ENCODE measurements around the gene NUAK2. TPM values are rescaled to one million over a fixed set of nuclear protein-coding genes. Genes with fewer than 3 reads are reported as not detected.

The NUAK2 gene
- total RNA-seq, 6 experiments from 2014 or later = 0.88 to 5.1 (median 2.1) TPM

GRCh38 chr1:205294934-205295333 lies 26.6 kb downstream of the NUAK2 start:
- no peak for TF ChIP-seq CTCF (IDR thresholded peaks at IDR 0.05)
- TF ChIP-seq POLR2A (IDR thresholded peaks at IDR 0.05) = no peak
- 56% methylated on average over 1 of the region's 5 CpGs for WGBS (ENCODE audit: insufficient coverage, low coverage, low lambda C conversion rate, missing lambda C conversion rate)
- no peaks in the 10 kb centered on the region for H3K27me3 ChIP-seq
- H3K4me3 ChIP-seq = no peak overlapping the region
- H3K9me3 ChIP-seq = no peaks in the 10 kb centered on the region
- DNase-seq (no peak), ATAC-seq (no peak)
- peaks cover 0 to 21% (median 9%) of the 10 kb centered on the region in 4 donors for H3K4me1 ChIP-seq
- H3K27ac ChIP-seq = peak overlapping the region in 2 of 3 donors; percentile 67 to 78
- intact Hi-C loops (cut with DNase I) = no loop called here
- H3K36me3 ChIP-seq = no peaks in the 10 kb centered on the region

- Histone ChIP-seq H3K4me3 (no peak overlapping the region), H3K4me1 (peaks cover 0 to 21% (median 9%) of the 10 kb centered on the region in 4 donors), H3K36me3 (no peaks in the 10 kb centered on the region), H3K27ac (peak overlapping the region; percentile 28 to 78 (median 67)), H3K27me3 (no peaks in the 10 kb centered on the region), H3K9me3 (no peaks in the 10 kb centered on the region)
- WGBS (ENCODE audit: insufficient coverage, low coverage, low lambda C conversion rate, missing lambda C conversion rate) = 26% methylated on average over 5 of the region's 6 CpGs
- TF ChIP-seq POLR2A (IDR thresholded peaks at IDR 0.05) (no peak), CTCF (IDR thresholded peaks at IDR 0.05) (no peak)
- ATAC-seq (peak; percentile 88 to 94 (median 90)), DNase-seq (peak; percentile 72 to 81 (median 77))
- intact Hi-C loops (cut with DNase I) = no loop called here
Measured at GRCh38 chr1:205294175-205294917, 27.2 kb downstream of the NUAK2 start.

GRCh38 chr1:205293350-205294074 lies 28.0 kb downstream of the NUAK2 start:
- H3K36me3 ChIP-seq = no peaks in the 10 kb centered on the region
- no peak for TF ChIP-seq CTCF (IDR thresholded peaks at IDR 0.05)
- no peak for TF ChIP-seq POLR2A (IDR thresholded peaks at IDR 0.05)
- H3K27ac ChIP-seq = peak overlapping the region; percentile 28 to 78 (median 67)
- H3K27me3 ChIP-seq = no peaks in the 10 kb centered on the region
- WGBS (ENCODE audit: insufficient coverage, low coverage, low lambda C conversion rate, missing lambda C conversion rate) = 98% methylated on average over 5 of the region's 10 CpGs
- DNase-seq (no peak), ATAC-seq (no peak)
- peaks cover 0 to 21% (median 9%) of the 10 kb centered on the region in 4 donors for H3K4me1 ChIP-seq
- no peaks in the 10 kb centered on the region for H3K9me3 ChIP-seq
- intact Hi-C loops (cut with DNase I) = no loop called here
- H3K4me3 ChIP-seq = no peak overlapping the region

- peaks cover 0 to 21% (median 9%) of the 10 kb centered on the region in 4 donors for H3K4me1 ChIP-seq
- ATAC-seq (no peak), DNase-seq (no peak)
- H3K27ac ChIP-seq = no peak overlapping the region
- H3K27me3 ChIP-seq = no peaks in the 10 kb centered on the region
- intact Hi-C loops (cut with DNase I) = no loop called here
- no peaks in the 10 kb centered on the region for H3K9me3 ChIP-seq
- TF ChIP-seq POLR2A (IDR thresholded peaks at IDR 0.05) (no peak), CTCF (IDR thresholded peaks at IDR 0.05) (no peak)
- 77% methylated on average over 2 of the region's 6 CpGs for WGBS (ENCODE audit: insufficient coverage, low coverage, low lambda C conversion rate, missing lambda C conversion rate)
- no peaks in the 10 kb centered on the region for H3K36me3 ChIP-seq
- H3K4me3 ChIP-seq = no peak overlapping the region
Measured at GRCh38 chr1:205291596-205291995, 29.9 kb downstream of the NUAK2 start.
